ENCODE results near the gene PLEKHM2. TPM values are rescaled to one million over a fixed set of nuclear protein-coding genes. Genes with fewer than 3 reads are reported as not detected.

Gene PLEKHM2
- total RNA-seq, 4 donors from 2014 or later = 55.5 to 98.7 (median 61.9) TPM

DNA sequence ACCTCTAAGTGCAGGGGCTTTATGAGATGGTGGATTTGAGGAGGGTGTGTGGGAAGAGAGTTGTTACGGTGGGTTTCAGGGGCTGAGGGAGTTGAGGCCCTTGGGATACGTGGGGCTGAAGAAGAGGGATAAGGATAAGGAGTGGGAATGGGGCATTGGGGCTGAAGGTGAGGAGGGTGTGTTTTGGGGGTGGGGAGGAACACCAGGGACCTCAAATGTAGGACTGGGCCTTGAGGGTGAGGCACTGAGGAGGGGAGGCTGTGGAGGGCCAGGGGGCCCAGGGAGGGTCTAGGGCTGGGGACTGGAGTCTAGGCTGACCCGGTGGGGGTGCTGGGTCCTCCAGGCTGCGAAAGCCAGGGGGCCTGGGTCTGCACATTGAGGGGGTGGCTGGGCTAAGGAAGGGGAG lies 1.2 kb upstream of the PLEKHM2 start:
- H3K4me3 ChIP-seq (ENCODE audit: low read depth, poor library complexity, severe bottlenecking) = no peak overlapping the region
- TF ChIP-seq CTCF (IDR thresholded peaks at IDR 0.05) (no peak), POLR2A (IDR thresholded peaks at IDR 0.05) (no peak)
- DNase-seq (ENCODE audit: low spot score in 2 of 2) = no peak
- 87 to 95% methylated on average over 4 of the region's 4 CpGs for WGBS, 2 donors
- intact Hi-C loops (cut with DNase I; ENCODE audit: low total_unique reads) = no loop called here

- no peak for TF ChIP-seq CTCF (IDR thresholded peaks at IDR 0.05)
- TF ChIP-seq POLR2A (IDR thresholded peaks at IDR 0.05) = no peak
- intact Hi-C loops (cut with DNase I; ENCODE audit: low total_unique reads) = no loop called here
Observed at GRCh38 chr1:15683345-15684039, 628 bp upstream of the PLEKHM2 start.

GRCh38 chr1:15684468-15685291 lies 560 bp downstream of the PLEKHM2 start:
- H3K4me3 ChIP-seq (ENCODE audit: low read depth, poor library complexity, severe bottlenecking) = peak overlapping the region; percentile 75
- DNase-seq (ENCODE audit: low spot score in 2 of 2) = peak in 1 of 2 donors; percentile 91
- WGBS, 2 donors = 1% methylated on average over 9 to 47 of the region's 72 CpGs
- TF ChIP-seq POLR2A (IDR thresholded peaks at IDR 0.05) (no peak), CTCF (IDR thresholded peaks at IDR 0.05) (no peak)
- intact Hi-C loops (cut with DNase I; ENCODE audit: low total_unique reads) = no loop called here

More at GRCh38 chr1:15683345-15684039, 628 bp upstream of the PLEKHM2 start:
- WGBS, 2 donors = 39 to 41% methylated on average over 9 to 18 of the region's 18 CpGs
- H3K4me3 ChIP-seq (ENCODE audit: low read depth, poor library complexity, severe bottlenecking) = peak overlapping the region; percentile 64
- DNase-seq (ENCODE audit: low spot score in 2 of 2) = peak in 1 of 2 donors; percentile 88

DNA sequence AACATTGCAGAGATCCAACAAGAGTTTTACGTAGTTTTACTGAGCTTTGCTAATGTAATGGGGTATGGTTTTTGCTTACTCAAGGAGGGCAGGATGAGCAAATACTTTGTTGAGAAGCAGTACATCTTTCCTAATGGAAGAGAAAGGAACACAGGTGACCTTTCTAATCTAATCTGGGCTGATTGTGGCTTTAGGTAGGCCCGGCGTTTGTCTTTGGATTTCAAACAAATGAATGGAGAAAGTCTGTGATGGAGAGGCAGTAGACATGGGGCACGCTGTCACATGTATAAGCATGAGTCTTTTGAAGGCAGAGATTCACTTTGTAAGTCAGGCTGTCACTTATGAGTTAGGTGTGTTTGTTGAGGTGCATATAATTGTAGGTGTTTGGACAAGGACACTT lies 1.7 kb downstream of the PLEKHM2 start:
- no peak overlapping the region for H3K4me3 ChIP-seq (ENCODE audit: low read depth, poor library complexity, severe bottlenecking)
- 45 to 49% methylated on average over 4 of the region's 4 CpGs for WGBS, 2 donors
- intact Hi-C loops (cut with DNase I; ENCODE audit: low total_unique reads) = no loop called here
- TF ChIP-seq POLR2A (IDR thresholded peaks at IDR 0.05) = no peak
- TF ChIP-seq CTCF (IDR thresholded peaks at IDR 0.05) = no peak
- DNase-seq (ENCODE audit: low spot score in 2 of 2) = no peak

DNA sequence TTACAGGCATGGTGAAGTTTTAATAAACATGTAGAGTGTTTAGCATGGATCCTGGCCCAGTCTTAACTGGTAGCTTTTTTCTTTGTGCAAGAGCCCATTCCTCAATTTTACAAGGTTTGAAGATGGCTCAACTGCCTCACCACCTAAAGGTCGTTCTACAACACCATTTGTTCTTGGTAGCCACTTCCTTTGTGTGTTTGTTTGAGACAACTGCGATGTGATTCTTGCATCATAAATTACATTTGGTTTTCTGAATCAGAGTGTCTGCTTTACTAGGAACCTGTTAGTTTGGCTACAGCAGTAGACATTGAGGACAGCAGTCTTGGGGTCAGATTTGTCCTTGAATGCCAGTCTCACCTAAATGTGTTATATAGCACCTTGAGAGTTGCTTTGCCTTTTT lies 3.3 kb downstream of the PLEKHM2 start:
- intact Hi-C loops (cut with DNase I; ENCODE audit: low total_unique reads) = no loop called here
- WGBS, 2 donors = 66 to 73% methylated on average over 2 of the region's 2 CpGs
- DNase-seq (ENCODE audit: low spot score in 2 of 2) = no peak
- no peak for TF ChIP-seq POLR2A (IDR thresholded peaks at IDR 0.05)
- no peak for TF ChIP-seq CTCF (IDR thresholded peaks at IDR 0.05)
- H3K4me3 ChIP-seq (ENCODE audit: low read depth, poor library complexity, severe bottlenecking) = no peak overlapping the region

Measured in lower leg skin (tissue), 4 donors.